HepG2 (cell line): ENCODE results near the gene GDPD5. TPM values are rescaled to one million over a fixed set of nuclear protein-coding genes. Genes with fewer than 3 reads are reported as not detected.

Source experiments
- ATAC-seq: fragments of 200-7000 bp; cut with Tn5 transposase; 3 replicates; pipeline ENCODE4 v1.9.1; 2020; ENCODE audit warnings: mild to moderate bottlenecking, moderate library complexity
- BruUV-seq: library from RNA; stranded (reverse); fragments of 400-500 nt; replicated peaks from 2 replicates; lab custom pipeline; 2021; lab: Mats Ljungman, UMichigan
- CTCF ChIA-PET: fragments of 300-600 bp; formaldehyde crosslinking; extraction: SDS; loops from one replicate; lab custom pipeline; 2021; ENCODE audit warnings: low total read pairs, inconsistent platforms, low intra/inter-chr PET ratio; lab: Yijun Ruan, JAX
- POLR2A ChIA-PET: fragments of 350-600 bp; sonication (Branson Sonifier 250); formaldehyde crosslinking; loops from one replicate; lab custom pipeline; 2020; ENCODE audit warnings: antibody characterized with exemption, inconsistent platforms; lab: Yijun Ruan, JAX
- DNase-seq: peaks from one replicate; pipeline ENCODE4 v3.0.0-alpha.2; 2015; ENCODE audit warnings: low spot score
- FAIRE-seq: peaks from 3 replicates; lab custom pipeline; 2011; peaks lifted over from hg19 to GRCh38; lab: Jason Lieb, UNC
- H2AFZ ChIP-seq: one replicate; pipeline ENCODE4 v1.6.1; 2011; ENCODE audit warnings: low read length, inconsistent platforms
- H3K27ac ChIP-seq: fragments of 300-600 bp; 3 replicates; pipeline ENCODE4 v1.8.0; 2011; ENCODE audit warnings: mixed run types, mild to moderate bottlenecking, mixed read lengths, low read length, inconsistent platforms; ENCODE audit not compliant: insufficient read depth; ENCODE audit errors: extremely low read length
- H3K27me3 ChIP-seq, 2 experiments: fragments of 200-600 bp in 1 of 2; 2 replicates in 1 of 2; 3 replicates in 1 of 2; pipeline versions ENCODE4 v1.6.0 to v1.8.0; 2011; ENCODE audit warnings: low read length in 2 of 2, mild to moderate bottlenecking in 2 of 2, moderate library complexity in 2 of 2, inconsistent platforms in 1 of 2; ENCODE audit not compliant: insufficient read depth in 2 of 2, control insufficient read depth in 1 of 2
- H3K36me3 ChIP-seq, 2 experiments: fragments of 200-600 bp in 1 of 2; replicated peaks in 1 of 2; 2 replicates in 1 of 2; 3 replicates in 1 of 2; pipeline versions ENCODE4 v1.5.1 to v1.8.0; 2011; ENCODE audit warnings: low read length in 2 of 2, inconsistent platforms in 1 of 2; ENCODE audit not compliant: insufficient read depth in 2 of 2, control insufficient read depth in 1 of 2
- H3K4me1 ChIP-seq: 2 replicates; pipeline ENCODE4 v1.5.1; 2012; ENCODE audit warnings: low read length, inconsistent platforms; ENCODE audit not compliant: insufficient read depth
- H3K4me2 ChIP-seq: 2 replicates; pipeline ENCODE4 v1.6.0; 2011; ENCODE audit warnings: low read depth, low read length, inconsistent platforms
- H3K4me3 ChIP-seq, 3 experiments: fragments of 200-600 bp in 1 of 3; sonication (generic), shearing (Covaris generic) in 1 of 3; replicated peaks in 1 of 3; 2 replicates each; pipeline ENCODE4 v1.5.1; 2011 to 2016; ENCODE audit warnings: low read length in 3 of 3, inconsistent platforms in 2 of 3, low read depth in 2 of 3, mild to moderate bottlenecking in 2 of 3, control low read depth in 1 of 3, mixed read lengths in 1 of 3; ENCODE audit not compliant: insufficient read depth in 1 of 3
- H3K79me2 ChIP-seq: one replicate; pipeline ENCODE4 v1.6.1; 2011; ENCODE audit warnings: low read length, inconsistent platforms; ENCODE audit not compliant: insufficient read depth
- H3K9ac ChIP-seq: 2 replicates; pipeline ENCODE4 v1.6.0; 2011; ENCODE audit warnings: mild to moderate bottlenecking, low read depth, low read length, inconsistent platforms; ENCODE audit not compliant: insufficient read depth
- H3K9me3 ChIP-seq: 2 replicates; pipeline ENCODE4 v1.5.1; 2012; ENCODE audit warnings: mild to moderate bottlenecking, low read length
- H4K20me1 ChIP-seq: 2 replicates; pipeline ENCODE4 v1.6.0; 2011; ENCODE audit warnings: inconsistent platforms, mild to moderate bottlenecking, low read length, moderate library complexity; ENCODE audit not compliant: insufficient read depth
- ARID5B ChIP-seq: IDR thresholded peaks from 2 replicates; pipeline ENCODE4 v1.4.0; 2020; ENCODE audit warnings: mild to moderate bottlenecking, missing genetic modification reagents
- ATF7 ChIP-seq, 2 experiments: fragments of 450-650 bp in 1 of 2; sonication (generic) in 1 of 2; formaldehyde crosslinking in 1 of 2; IDR thresholded peaks; 2 replicates each; pipeline versions ENCODE4 v1.4.0 to v1.6.1; 2016 to 2020; ENCODE audit warnings: antibody characterized with exemption in 1 of 2, mild to moderate bottlenecking in 1 of 2, missing genetic modification reagents in 1 of 2
- GATAD2A ChIP-seq: IDR thresholded peaks from 2 replicates; pipeline ENCODE4 v1.6.1; 2016
- GTF3A ChIP-seq: sonication (generic); formaldehyde crosslinking; conservative IDR thresholded peaks from 2 replicates; pipeline ENCODE4 v1.4.0; 2020; ENCODE audit warnings: mild to moderate bottlenecking, missing genetic modification reagents
- HDAC2 ChIP-seq: sonication (generic); formaldehyde crosslinking; IDR thresholded peaks from 2 replicates; pipeline ENCODE4 v1.4.0; 2020; ENCODE audit warnings: missing genetic modification reagents
- HNF4A ChIP-seq: sonication (generic); formaldehyde crosslinking; IDR thresholded peaks from 2 replicates; pipeline ENCODE4 v1.4.0; 2020; ENCODE audit warnings: missing genetic modification reagents
- HNF4G ChIP-seq, 2 experiments: sonication (generic) in 1 of 2; formaldehyde crosslinking in 1 of 2; IDR thresholded peaks; 2 replicates each; pipeline versions ENCODE4 v1.4.0 to v1.6.1; 2011 to 2020; ENCODE audit warnings: borderline replicate concordance in 2 of 2, low read depth in 2 of 2, mild to moderate bottlenecking in 2 of 2, low read length in 1 of 2, missing genetic modification reagents in 1 of 2, moderate library complexity in 1 of 2
- HOMEZ ChIP-seq: IDR thresholded peaks from 2 replicates; pipeline ENCODE4 v1.6.1; 2016; ENCODE audit warnings: low read depth
- NR2F1 ChIP-seq, 2 experiments: fragments of 450-650 bp in 1 of 2; formaldehyde crosslinking in 1 of 2; IDR thresholded peaks; 2 replicates each; pipeline versions ENCODE4 v1.5.0 to v1.6.1; 2016 to 2020; ENCODE audit warnings: mild to moderate bottlenecking in 1 of 2, missing compliant biosample characterization in 1 of 2, missing genetic modification reagents in 1 of 2, moderate library complexity in 1 of 2
- NR2F2 ChIP-seq: IDR thresholded peaks from 2 replicates; pipeline ENCODE4 v1.6.1; 2012; ENCODE audit warnings: low read depth, inconsistent platforms, borderline replicate concordance
- NR2F6 ChIP-seq, 2 experiments: IDR thresholded peaks; 2 replicates each; pipeline ENCODE4 v1.6.1; 2016; ENCODE audit warnings: antibody characterized with exemption in 1 of 2, mild to moderate bottlenecking in 1 of 2
- SALL1 ChIP-seq: sonication (generic); formaldehyde crosslinking; IDR thresholded peaks from 2 replicates; pipeline ENCODE4 v1.8.0; 2022; ENCODE audit warnings: mild to moderate bottlenecking, missing genetic modification reagents
- ZNF441 ChIP-seq: sonication (generic); formaldehyde crosslinking; IDR thresholded peaks from 2 replicates; pipeline ENCODE4 v1.7.0; 2021; ENCODE audit warnings: missing genetic modification reagents, borderline replicate concordance
- WGBS: methylation state at CpG from one replicate; pipeline ENCODE4 v1.1.6; 2017; ENCODE audit warnings: low lambda C conversion rate; 5-methylcytosine and 5-hydroxymethylcytosine counted together
- in situ Hi-C: cut with HindIII; loops from 2 replicates; pipeline ENCODE4 v1.10.0; 2017; ENCODE audit warnings: low pct_unique_long_range_greater_than_20kb; ENCODE audit not compliant: extremely low pct_ligation_motif_present
- intact Hi-C: fragments of 100-400 bp; cut with micrococcal nuclease; formaldehyde crosslinking; loops from one replicate; pipeline ENCODE4 v1.10.0; 2022; ENCODE audit not compliant: unreplicated experiment
- polyA plus RNA-seq, 8 experiments: library from polyadenylated mRNA; depleted of rRNA in 3 of 8; stranded (reverse) in 7 of 8; unstranded in 1 of 8; fragments of >200 nt; fragmentation: Illumina TruSeq in 4 of 8; extraction: Trizol in 4 of 8; gene quantifications; 2 replicates each; pipeline versions ENCODE4 v1.2.1 to v1.2.3, GENCODE V29; 2011 to 2016; ENCODE audit warnings: low read depth in 4 of 8, missing spikeins in 1 of 8, mixed read lengths in 1 of 8; ENCODE audit not compliant: insufficient read depth in 1 of 8
- total RNA-seq, 5 experiments: library from RNA; depleted of rRNA; stranded (reverse); fragments of >200 nt; fragmentation: Illumina TruSeq; extraction: Trizol; gene quantifications; 2 replicates each; pipeline ENCODE4 v1.2.3, GENCODE V29; 2016; ENCODE audit warnings: low read depth in 1 of 5

GDPD5 gene
- total and polyA plus RNA-seq, 2 of the 13 experiments (the other 11 are each of a cell fraction or from before 2014, with no cell fraction given): 55.0 to 67.5 TPM

- Histone ChIP-seq H2AFZ (no peak overlapping the region), H3K9ac (no peak overlapping the region), H4K20me1 (peaks cover 2% of the 10 kb centered on the region; the same call in 1 of the 2 replicates), H3K79me2 (no peaks in the 10 kb centered on the region), H3K4me1 (peaks cover 67% of the 10 kb centered on the region), H3K4me2 (peak overlapping the region; percentile 54; the same call in 1 of the 2 replicates), H3K9me3 (no peaks in the 10 kb centered on the region), H3K27ac (no peak overlapping the region), H3K4me3 (peak overlapping the region in 1 of 3 experiments; percentile 15; a peak in 1 of 6 replicates), H3K27me3 (0 out of 5 replicates have a peak, but pooled peaks cover 0 to 8% of the 10 kb centered on the region in 2 experiments), H3K36me3 (no peaks in the 10 kb centered on the region)
- in situ Hi-C loops (loop anchor here (5.0 kb wide), 3 partner anchors 33 to 143 kb away; no protein-coding TSS in a partner anchor), intact Hi-C loops (no loop called here)
- ChIA-PET POLR2A (interaction anchor here (1.0 to 1.5 kb wide), 2 partner anchors 24 to 32 kb away, joined by 3 to 4 read pairs; partner anchors contain the start of gene SERPINH1), CTCF (interaction anchor here (3.0 kb wide), 1 partner anchor 84 kb away, joined by 51 read pairs; no protein-coding TSS in a partner anchor)
- no peak for TF ChIP-seq HOMEZ (CRISPR knock-in tag)
- 0 out of 2 replicates have a peak, but pooled peaks have one; percentile 12 for TF ChIP-seq HNF4G (IDR thresholded peaks at IDR 0.05; ENCODE audit: borderline replicate concordance, low read depth, low read length)
- TF ChIP-seq HNF4G (CRISPR knock-in tag; IDR thresholded peaks at IDR 0.05; ENCODE audit: borderline replicate concordance, low read depth): no peak
- 0 out of 2 replicates have a peak, but pooled peaks have one; percentile 11 for TF ChIP-seq ARID5B (CRISPR knock-in tag)
- TF ChIP-seq HNF4A (CRISPR knock-in tag): 0 out of 2 replicates have a peak, but pooled peaks have one; percentile 33
- peak; percentile 63 for TF ChIP-seq NR2F6 (IDR thresholded peaks at IDR 0.05)
- TF ChIP-seq NR2F6 (CRISPR knock-in tag; IDR thresholded peaks at IDR 0.05): peak; percentile 55; the same call in 1 of the 2 replicates
- TF ChIP-seq ZNF441 (CRISPR knock-in tag): peak; percentile 63; the same call in 1 of the 2 replicates
- no peak for TF ChIP-seq GTF3A (CRISPR knock-in tag)
- TF ChIP-seq HDAC2: peak; percentile 17; the same call in 1 of the 2 replicates
- peak in 1 of 2 experiments; percentile 42; a peak in 1 of 4 replicates for TF ChIP-seq NR2F1 (CRISPR knock-in tag; IDR thresholded peaks at IDR 0.05)
- TF ChIP-seq SALL1: peak; percentile 38; the same call in 1 of the 2 replicates
- TF ChIP-seq NR2F2: 0 out of 2 replicates have a peak, but pooled peaks have one; percentile 16
- TF ChIP-seq GATAD2A (CRISPR knock-in tag): peak; percentile 38; the same call in 1 of the 2 replicates
- no peak for TF ChIP-seq ATF7 (IDR thresholded peaks at IDR 0.05)
- TF ChIP-seq ATF7 (CRISPR knock-in tag; IDR thresholded peaks at IDR 0.05): no peak
- BruUV-seq: no TSS peak
- peak; percentile 24 for ATAC-seq
- DNase-seq: no peak
- WGBS: 4% methylated on average over 3 of the region's 3 CpGs
- FAIRE-seq: peak; percentile 48
Measured at GRCh38 chr11:75530577-75530976, 4.8 kb upstream of the GDPD5 start.
